ENCODE results near the gene PBX1. TPM values are rescaled to one million over a fixed set of nuclear protein-coding genes. Genes with fewer than 3 reads are reported as not detected.

PBX1 gene
- total and polyA plus RNA-seq, 10 of the 15 experiments (the other 5 are each of a cell fraction or from before 2014, with no cell fraction given) = 0.05 to 0.28 (median 0.11) TPM; not detected in 5

DNA sequence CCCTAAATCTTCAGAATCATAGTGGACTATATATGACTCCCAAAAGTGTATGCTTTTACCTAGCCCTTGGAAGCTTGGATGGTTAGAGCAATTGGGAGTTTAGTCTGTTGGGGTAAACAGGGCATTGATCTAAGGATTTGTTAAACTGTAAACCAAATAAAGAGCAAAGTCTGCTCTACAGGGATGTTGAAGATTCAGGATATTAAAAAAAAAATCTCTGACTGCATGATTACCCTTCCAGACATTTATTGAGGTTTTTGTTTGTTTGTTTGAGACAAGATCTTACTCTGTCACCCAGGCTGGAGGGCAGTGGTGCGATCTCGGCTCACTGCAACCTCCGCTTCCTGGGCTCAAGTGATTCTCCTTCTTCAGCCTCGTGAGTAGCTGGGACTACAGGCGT is 31.6 kb downstream of the PBX1 start (continued):
- TF ChIP-seq, protein P1, sequence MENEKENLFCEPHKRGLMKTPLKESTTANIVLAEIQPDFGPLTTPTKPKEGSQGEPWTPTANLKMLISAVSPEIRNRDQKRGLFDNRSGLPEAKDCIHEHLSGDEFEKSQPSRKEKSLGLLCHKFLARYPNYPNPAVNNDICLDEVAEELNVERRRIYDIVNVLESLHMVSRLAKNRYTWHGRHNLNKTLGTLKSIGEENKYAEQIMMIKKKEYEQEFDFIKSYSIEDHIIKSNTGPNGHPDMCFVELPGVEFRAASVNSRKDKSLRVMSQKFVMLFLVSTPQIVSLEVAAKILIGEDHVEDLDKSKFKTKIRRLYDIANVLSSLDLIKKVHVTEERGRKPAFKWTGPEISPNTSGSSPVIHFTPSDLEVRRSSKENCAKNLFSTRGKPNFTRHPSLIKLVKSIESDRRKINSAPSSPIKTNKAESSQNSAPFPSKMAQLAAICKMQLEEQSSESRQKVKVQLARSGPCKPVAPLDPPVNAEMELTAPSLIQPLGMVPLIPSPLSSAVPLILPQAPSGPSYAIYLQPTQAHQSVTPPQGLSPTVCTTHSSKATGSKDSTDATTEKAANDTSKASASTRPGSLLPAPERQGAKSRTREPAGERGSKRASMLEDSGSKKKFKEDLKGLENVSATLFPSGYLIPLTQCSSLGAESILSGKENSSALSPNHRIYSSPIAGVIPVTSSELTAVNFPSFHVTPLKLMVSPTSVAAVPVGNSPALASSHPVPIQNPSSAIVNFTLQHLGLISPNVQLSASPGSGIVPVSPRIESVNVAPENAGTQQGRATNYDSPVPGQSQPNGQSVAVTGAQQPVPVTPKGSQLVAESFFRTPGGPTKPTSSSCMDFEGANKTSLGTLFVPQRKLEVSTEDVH (IDR thresholded peaks at IDR 0.05; ENCODE audit: low read depth, partially characterized antibody) = no peak
- TF ChIP-seq SMAD1 (IDR thresholded peaks at IDR 0.05; ENCODE audit: low read depth, partially characterized antibody) (no peak), TBL1XR1 (IDR thresholded peaks at IDR 0.05; ENCODE audit: low read depth, low read length) (no peak), BACH1 (IDR thresholded peaks at IDR 0.05; ENCODE audit: borderline replicate concordance) (no peak)

DNA sequence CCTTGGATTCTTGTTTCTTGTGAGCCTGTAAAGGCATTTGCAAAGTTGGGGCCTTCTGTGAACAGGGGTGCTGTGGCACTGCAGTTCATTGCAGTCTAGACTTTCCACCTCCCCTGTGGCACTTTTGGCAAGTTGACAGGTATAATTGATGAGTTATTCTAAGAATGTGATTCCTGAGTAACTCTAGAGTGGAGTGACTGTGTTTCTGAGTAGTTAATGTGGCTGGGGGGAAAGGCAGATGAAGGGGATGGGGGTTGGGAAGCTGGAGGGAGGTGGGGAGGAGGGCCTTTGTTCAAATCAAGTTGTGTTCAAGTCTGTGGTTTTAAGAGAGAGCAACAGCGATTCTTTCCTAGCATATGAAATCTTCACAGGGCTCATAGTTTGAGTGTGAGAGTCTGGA is 32.9 kb downstream of the PBX1 start:
- Histone ChIP-seq H3K4me2 (ENCODE audit: control insufficient read depth, insufficient read depth) (no peak overlapping the region), H4K20me1 (ENCODE audit: control insufficient read depth, insufficient read depth) (no peaks in the 10 kb centered on the region), H3K79me2 (ENCODE audit: control insufficient read depth, insufficient read depth, low read length) (no peaks in the 10 kb centered on the region), H2AFZ (ENCODE audit: control insufficient read depth, low read depth, low read length) (no peak overlapping the region), H3K4me3 (no peak overlapping the region), H3K4me1 (ENCODE audit: control insufficient read depth, insufficient read depth, low read length) (no peaks in the 10 kb centered on the region), H3K27ac (ENCODE audit: control insufficient read depth, insufficient read depth) (no peak overlapping the region), H3K36me3 (ENCODE audit: control insufficient read depth in 2 of 2, insufficient read depth in 2 of 2, low read length in 1 of 2) (no peaks in the 10 kb centered on the region), H3K27me3 (replicated peaks in 1 of 2; ENCODE audit: control insufficient read depth in 2 of 2, insufficient read depth in 2 of 2, low read length in 1 of 2) (no peaks in the 10 kb centered on the region), H3K9me3 (replicated peaks; ENCODE audit: control insufficient read depth, insufficient read depth, low read length) (no peaks in the 10 kb centered on the region), H3K9ac (ENCODE audit: control insufficient read depth, insufficient read depth, low read length) (no peak overlapping the region)
- FAIRE-seq (no peak), ATAC-seq (no peak), DNase-seq (ENCODE audit: low read depth, low spot score) (no peak)
- CTCF ChIA-PET = no interaction called here
- POLR2A ChIA-PET = no interaction called here
- intact Hi-C loops (cut with micrococcal nuclease; ENCODE audit: unreplicated experiment) = no loop called here
- RAD21 ChIA-PET (ENCODE audit: unreplicated experiment) = no interaction called here
- in situ Hi-C loops (cut with MboI) = no loop called here
- no TSS peak for BruUV-seq (replicated peaks)
- SMC1A ChIA-PET (ENCODE audit: uncharacterized antibody, unreplicated experiment) = no interaction called here
- 0% methylated on average over 1 of the region's 1 CpG for WGBS (ENCODE audit: insufficient coverage, insufficient replicate concordance, low lambda C conversion rate, missing lambda C conversion rate)
- TF ChIP-seq, protein P2, sequence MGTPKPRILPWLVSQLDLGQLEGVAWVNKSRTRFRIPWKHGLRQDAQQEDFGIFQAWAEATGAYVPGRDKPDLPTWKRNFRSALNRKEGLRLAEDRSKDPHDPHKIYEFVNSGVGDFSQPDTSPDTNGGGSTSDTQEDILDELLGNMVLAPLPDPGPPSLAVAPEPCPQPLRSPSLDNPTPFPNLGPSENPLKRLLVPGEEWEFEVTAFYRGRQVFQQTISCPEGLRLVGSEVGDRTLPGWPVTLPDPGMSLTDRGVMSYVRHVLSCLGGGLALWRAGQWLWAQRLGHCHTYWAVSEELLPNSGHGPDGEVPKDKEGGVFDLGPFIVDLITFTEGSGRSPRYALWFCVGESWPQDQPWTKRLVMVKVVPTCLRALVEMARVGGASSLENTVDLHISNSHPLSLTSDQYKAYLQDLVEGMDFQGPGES (IDR thresholded peaks at IDR 0.05) = no peak
- TF ChIP-seq, protein P3, sequence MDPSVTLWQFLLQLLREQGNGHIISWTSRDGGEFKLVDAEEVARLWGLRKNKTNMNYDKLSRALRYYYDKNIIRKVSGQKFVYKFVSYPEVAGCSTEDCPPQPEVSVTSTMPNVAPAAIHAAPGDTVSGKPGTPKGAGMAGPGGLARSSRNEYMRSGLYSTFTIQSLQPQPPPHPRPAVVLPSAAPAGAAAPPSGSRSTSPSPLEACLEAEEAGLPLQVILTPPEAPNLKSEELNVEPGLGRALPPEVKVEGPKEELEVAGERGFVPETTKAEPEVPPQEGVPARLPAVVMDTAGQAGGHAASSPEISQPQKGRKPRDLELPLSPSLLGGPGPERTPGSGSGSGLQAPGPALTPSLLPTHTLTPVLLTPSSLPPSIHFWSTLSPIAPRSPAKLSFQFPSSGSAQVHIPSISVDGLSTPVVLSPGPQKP (IDR thresholded peaks at IDR 0.05; ENCODE audit: low read depth, low read length) = no peak
- TF ChIP-seq TARDBP (IDR thresholded peaks at IDR 0.05; ENCODE audit: borderline replicate concordance) (no peak), PML (IDR thresholded peaks at IDR 0.05; ENCODE audit: low read length) (no peak), CREM (IDR thresholded peaks at IDR 0.05; ENCODE audit: low read depth) (no peak), MTA3 (IDR thresholded peaks at IDR 0.05; ENCODE audit: borderline replicate concordance, low read length) (no peak), POU2F2 (IDR thresholded peaks at IDR 0.05; ENCODE audit: borderline replicate concordance, low read depth, low read length) (no peak), CBFB (IDR thresholded peaks at IDR 0.05; ENCODE audit: low read depth) (no peak), BMI1 (IDR thresholded peaks at IDR 0.05; ENCODE audit: borderline replicate concordance) (no peak), HDAC2 (IDR thresholded peaks at IDR 0.05) (no peak), BHLHE40 (IDR thresholded peaks at IDR 0.05; ENCODE audit: borderline replicate concordance in 1 of 2, low read depth in 2 of 2, low read length in 1 of 2) (no peak), NRF1 (conservative IDR thresholded peaks at IDR 0.05; ENCODE audit: low read depth, low read length) (no peak), RUNX3 (IDR thresholded peaks at IDR 0.05; ENCODE audit: low read length) (no peak)
- TF ChIP-seq, protein P4, sequence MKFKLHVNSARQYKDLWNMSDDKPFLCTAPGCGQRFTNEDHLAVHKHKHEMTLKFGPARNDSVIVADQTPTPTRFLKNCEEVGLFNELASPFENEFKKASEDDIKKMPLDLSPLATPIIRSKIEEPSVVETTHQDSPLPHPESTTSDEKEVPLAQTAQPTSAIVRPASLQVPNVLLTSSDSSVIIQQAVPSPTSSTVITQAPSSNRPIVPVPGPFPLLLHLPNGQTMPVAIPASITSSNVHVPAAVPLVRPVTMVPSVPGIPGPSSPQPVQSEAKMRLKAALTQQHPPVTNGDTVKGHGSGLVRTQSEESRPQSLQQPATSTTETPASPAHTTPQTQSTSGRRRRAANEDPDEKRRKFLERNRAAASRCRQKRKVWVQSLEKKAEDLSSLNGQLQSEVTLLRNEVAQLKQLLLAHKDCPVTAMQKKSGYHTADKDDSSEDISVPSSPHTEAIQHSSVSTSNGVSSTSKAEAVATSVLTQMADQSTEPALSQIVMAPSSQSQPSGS (IDR thresholded peaks at IDR 0.05; ENCODE audit: low read length) = no peak
